DOHH2 (cell line): ENCODE measurements around the gene TWIST2.

ENCODE experiments used
- H3F3A ChIP-seq: fragments of 200-600 bp; sonication (generic), shearing (Covaris generic); 2 replicates; pipeline ENCODE4 v1.6.0; 2016; ENCODE audit warnings: antibody characterized with exemption, mild to moderate bottlenecking; ENCODE audit not compliant: control insufficient read depth, insufficient read depth
- H3K27ac ChIP-seq: fragments of 200-600 bp; sonication (generic); 2 replicates; pipeline ENCODE4 v1.5.1; 2014; ENCODE audit warnings: low read depth, mild to moderate bottlenecking, low read length, moderate library complexity
- H3K27me3 ChIP-seq: fragments of 200-600 bp; sonication (generic); 2 replicates; pipeline ENCODE4 v1.6.1; 2014; ENCODE audit warnings: mild to moderate bottlenecking, low read length, mixed read lengths; ENCODE audit not compliant: control insufficient read depth
- H3K36me3 ChIP-seq: fragments of 200-600 bp; sonication (generic); 2 replicates; pipeline ENCODE4 v1.6.1; 2014; ENCODE audit warnings: mild to moderate bottlenecking, low read length, moderate library complexity, mixed read lengths; ENCODE audit not compliant: control insufficient read depth
- H3K4me1 ChIP-seq: fragments of 200-600 bp; sonication (generic); 2 replicates; pipeline ENCODE4 v1.6.1; 2014; ENCODE audit warnings: mild to moderate bottlenecking, low read length, mixed read lengths; ENCODE audit not compliant: control insufficient read depth
- H3K4me2 ChIP-seq: fragments of 200-600 bp; sonication (generic); 2 replicates; pipeline ENCODE4 v1.6.0; 2014; ENCODE audit warnings: mild to moderate bottlenecking, low read length, moderate library complexity
- H3K4me3 ChIP-seq: fragments of 200-600 bp; sonication (generic); 2 replicates; pipeline ENCODE4 v1.5.1; 2014; ENCODE audit warnings: mild to moderate bottlenecking, low read length, mixed read lengths
- H3K79me2 ChIP-seq: fragments of 200-600 bp; sonication (generic); 2 replicates; pipeline ENCODE4 v1.6.1; 2014; ENCODE audit warnings: mild to moderate bottlenecking, low read length, mixed read lengths; ENCODE audit not compliant: control insufficient read depth
- H3K9me2 ChIP-seq: fragments of 200-600 bp; sonication (generic); replicated peaks from 2 replicates; pipeline ENCODE4 v1.6.1; 2014; ENCODE audit warnings: mild to moderate bottlenecking, low read length, mixed read lengths; ENCODE audit not compliant: control insufficient read depth
- H3K9me3 ChIP-seq: fragments of 200-600 bp; sonication (generic); 2 replicates; pipeline ENCODE4 v1.6.1; 2014; ENCODE audit warnings: antibody characterized with exemption, low read length, mixed read lengths; ENCODE audit not compliant: control insufficient read depth, insufficient read depth
- H4K20me1 ChIP-seq: fragments of 200-600 bp; sonication (generic); 2 replicates; pipeline ENCODE4 v1.6.0; 2014; ENCODE audit warnings: low read depth, mild to moderate bottlenecking, antibody characterized with exemption, low read length, moderate library complexity; ENCODE audit not compliant: control insufficient read depth, insufficient read depth
- CTCF ChIP-seq: fragments of 200-600 bp; sonication (generic); IDR thresholded peaks from one replicate; pipeline ENCODE4 v1.5.1; 2014; ENCODE audit warnings: antibody characterized with exemption, mild to moderate bottlenecking, low read depth, low read length; ENCODE audit not compliant: poor library complexity, severe bottlenecking
- EZH2phosphoT487 ChIP-seq: fragments of 200-600 bp; sonication (generic); IDR thresholded peaks from 2 replicates; pipeline ENCODE4 v1.6.1; 2017; ENCODE audit warnings: borderline replicate concordance, mild to moderate bottlenecking, antibody characterized with exemption, low read length, moderate library complexity, mixed read lengths

Gene TWIST2

GRCh38 chr2:238850091-238850490 lies 2.2 kb downstream of the TWIST2 start:
- TF ChIP-seq CTCF (no peak), EZH2phosphoT487 (no peak)
- H3K27me3 ChIP-seq: no peaks in the 10 kb centered on the region
- H3K4me2 ChIP-seq: no peak overlapping the region

GRCh38 chr2:238851026-238851425 lies 3.1 kb downstream of the TWIST2 start:
- no peaks in the 10 kb centered on the region for H3K79me2 ChIP-seq
- no peaks in the 10 kb centered on the region for H3K9me2 ChIP-seq
- no peaks in the 10 kb centered on the region for H3K4me1 ChIP-seq
- H3K9me3 ChIP-seq: no peaks in the 10 kb centered on the region; the same call in 1 of the 2 replicates
- TF ChIP-seq EZH2phosphoT487: no peak
- no peak for TF ChIP-seq CTCF
- H3K27ac ChIP-seq: no peak overlapping the region
- no peak overlapping the region for H3K4me3 ChIP-seq
- H3F3A ChIP-seq: no peaks in the 10 kb centered on the region
- no peaks in the 10 kb centered on the region for H4K20me1 ChIP-seq
- no peak overlapping the region for H3K4me2 ChIP-seq
- no peaks in the 10 kb centered on the region for H3K27me3 ChIP-seq
- H3K36me3 ChIP-seq: no peaks in the 10 kb centered on the region

More at GRCh38 chr2:238850091-238850490, 2.2 kb downstream of the TWIST2 start:
- no peaks in the 10 kb centered on the region; the same call in 1 of the 2 replicates for H3K9me3 ChIP-seq
- no peaks in the 10 kb centered on the region for H3K36me3 ChIP-seq
- no peaks in the 10 kb centered on the region for H3K4me1 ChIP-seq
- no peak overlapping the region for H3K27ac ChIP-seq
- H4K20me1 ChIP-seq: no peaks in the 10 kb centered on the region
- no peak overlapping the region for H3K4me3 ChIP-seq
- no peaks in the 10 kb centered on the region for H3K9me2 ChIP-seq
- no peaks in the 10 kb centered on the region for H3F3A ChIP-seq
- no peaks in the 10 kb centered on the region for H3K79me2 ChIP-seq

GRCh38 chr2:238851761-238852160 lies 3.9 kb downstream of the TWIST2 start:
- Histone ChIP-seq H3K9me2 (no peaks in the 10 kb centered on the region), H3K36me3 (no peaks in the 10 kb centered on the region), H3K79me2 (no peaks in the 10 kb centered on the region), H3K4me2 (no peak overlapping the region), H3K27me3 (no peaks in the 10 kb centered on the region), H3F3A (no peaks in the 10 kb centered on the region), H4K20me1 (no peaks in the 10 kb centered on the region), H3K9me3 (no peaks in the 10 kb centered on the region; the same call in 1 of the 2 replicates), H3K4me1 (no peaks in the 10 kb centered on the region), H3K27ac (no peak overlapping the region), H3K4me3 (no peak overlapping the region)
- TF ChIP-seq CTCF (no peak), EZH2phosphoT487 (no peak)
